ENCODE results near the gene CEP89.
"Not testable (repeated sequence)": the region's sequence is repeated elsewhere in the genome, so short reads cannot be mapped to it uniquely, and the experiment has no call there.

Gene CEP89

DNA sequence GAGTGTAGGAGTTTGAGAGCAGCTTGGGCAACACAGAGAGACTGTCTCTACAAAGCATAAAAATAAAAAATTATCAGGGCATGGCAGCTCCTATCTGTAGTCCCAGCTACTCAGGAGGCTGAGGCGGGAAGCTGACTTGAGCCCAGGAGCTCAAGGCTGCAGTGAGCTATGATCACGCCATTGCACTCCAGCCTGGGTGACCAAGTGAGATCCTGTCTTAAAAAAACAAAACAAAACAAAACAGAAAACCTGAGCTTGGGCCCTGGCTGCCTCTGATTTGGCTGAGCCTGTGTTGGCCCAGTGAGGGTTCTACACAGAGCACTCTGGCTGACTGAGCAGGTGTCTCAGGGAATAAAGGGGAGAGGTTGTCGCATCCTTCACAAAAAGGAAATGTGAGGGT is 110.2 kb downstream of the CEP89 start:
- DNase-seq (ENCODE audit: extremely low read depth, low read depth): no peak
- H3K4me3 ChIP-seq (replicated peaks; ENCODE audit: low read depth, low read length): no peak overlapping the region
- TF ChIP-seq, protein P1, sequence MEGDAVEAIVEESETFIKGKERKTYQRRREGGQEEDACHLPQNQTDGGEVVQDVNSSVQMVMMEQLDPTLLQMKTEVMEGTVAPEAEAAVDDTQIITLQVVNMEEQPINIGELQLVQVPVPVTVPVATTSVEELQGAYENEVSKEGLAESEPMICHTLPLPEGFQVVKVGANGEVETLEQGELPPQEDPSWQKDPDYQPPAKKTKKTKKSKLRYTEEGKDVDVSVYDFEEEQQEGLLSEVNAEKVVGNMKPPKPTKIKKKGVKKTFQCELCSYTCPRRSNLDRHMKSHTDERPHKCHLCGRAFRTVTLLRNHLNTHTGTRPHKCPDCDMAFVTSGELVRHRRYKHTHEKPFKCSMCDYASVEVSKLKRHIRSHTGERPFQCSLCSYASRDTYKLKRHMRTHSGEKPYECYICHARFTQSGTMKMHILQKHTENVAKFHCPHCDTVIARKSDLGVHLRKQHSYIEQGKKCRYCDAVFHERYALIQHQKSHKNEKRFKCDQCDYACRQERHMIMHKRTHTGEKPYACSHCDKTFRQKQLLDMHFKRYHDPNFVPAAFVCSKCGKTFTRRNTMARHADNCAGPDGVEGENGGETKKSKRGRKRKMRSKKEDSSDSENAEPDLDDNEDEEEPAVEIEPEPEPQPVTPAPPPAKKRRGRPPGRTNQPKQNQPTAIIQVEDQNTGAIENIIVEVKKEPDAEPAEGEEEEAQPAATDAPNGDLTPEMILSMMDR (IDR thresholded peaks at IDR 0.05; ENCODE audit: low read depth, low read length, missing control alignments): no peak

DNA sequence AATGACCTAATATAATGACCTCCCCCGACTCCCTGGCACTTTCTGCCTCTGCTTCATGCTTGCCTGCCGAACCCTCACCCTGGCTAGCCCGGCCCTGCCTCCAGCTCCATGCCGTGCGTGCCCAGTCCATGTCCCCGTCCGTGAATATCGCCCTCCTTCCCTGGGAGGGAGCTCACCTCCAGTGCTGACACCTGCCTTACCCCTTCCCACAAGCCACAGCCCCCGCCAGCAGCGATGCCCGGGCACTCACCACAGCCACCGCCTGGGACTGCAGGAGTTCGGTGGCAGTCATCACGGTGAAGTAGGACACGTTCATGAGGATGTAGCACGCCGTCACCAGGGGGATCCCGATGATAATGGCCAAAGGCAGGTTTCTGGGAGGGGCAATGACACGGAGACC is 112.2 kb downstream of the CEP89 start:
- DNase-seq (ENCODE audit: extremely low read depth, low read depth): no peak
- TF ChIP-seq, protein P1 (IDR thresholded peaks at IDR 0.05; ENCODE audit: low read depth, low read length, missing control alignments): no peak
- H3K4me3 ChIP-seq (replicated peaks; ENCODE audit: low read depth, low read length): no peak overlapping the region

DNA sequence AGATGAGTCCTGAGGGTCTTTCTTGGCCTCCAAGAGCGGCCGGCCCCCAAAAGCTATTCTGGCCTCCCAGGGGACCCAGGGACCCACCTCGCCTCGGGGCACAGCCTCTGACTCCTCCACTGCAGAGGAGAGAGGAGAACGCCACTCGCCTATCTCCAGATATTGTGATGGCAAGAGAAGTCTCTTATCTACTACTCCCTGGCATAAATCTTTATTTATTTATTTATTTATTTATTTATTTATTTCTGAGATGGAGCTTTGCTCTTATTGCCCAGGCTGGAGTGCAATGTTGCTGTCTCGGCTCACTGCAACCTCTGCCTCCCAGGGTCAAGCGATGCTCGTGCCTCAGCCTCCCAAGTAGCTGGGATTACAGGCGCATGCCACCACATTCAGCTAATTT is 113.2 kb downstream of the CEP89 start:
- no peak overlapping the region for H3K4me3 ChIP-seq (replicated peaks; ENCODE audit: low read depth, low read length)
- no peak for DNase-seq (ENCODE audit: extremely low read depth, low read depth)
- TF ChIP-seq, protein P1 (IDR thresholded peaks at IDR 0.05; ENCODE audit: low read depth, low read length, missing control alignments): no peak

DNA sequence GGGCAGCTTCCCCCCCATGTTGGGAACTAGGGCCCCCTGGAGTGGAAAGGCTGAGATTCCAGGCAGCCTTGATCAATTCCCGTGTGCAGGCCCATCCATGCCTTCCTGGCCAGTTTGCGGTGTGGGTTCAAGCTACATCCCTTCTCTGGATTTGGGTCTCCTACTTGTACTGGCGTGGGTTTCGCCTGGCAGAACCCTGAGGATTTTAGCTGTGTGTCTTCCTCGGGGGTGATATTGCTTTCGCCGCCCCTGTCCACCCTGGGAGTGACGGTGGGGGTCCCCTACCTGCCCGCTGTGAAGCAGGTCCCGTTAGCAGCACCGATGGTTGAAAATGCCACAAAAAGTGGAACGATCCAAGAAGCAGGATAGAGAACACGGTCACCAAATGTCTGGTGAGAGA is 113.6 kb downstream of the CEP89 start:
- no peak overlapping the region for H3K4me3 ChIP-seq (replicated peaks; ENCODE audit: low read depth, low read length)
- DNase-seq (ENCODE audit: extremely low read depth, low read depth): no peak
- TF ChIP-seq, protein P1 (IDR thresholded peaks at IDR 0.05; ENCODE audit: low read depth, low read length, missing control alignments): no peak

DNA sequence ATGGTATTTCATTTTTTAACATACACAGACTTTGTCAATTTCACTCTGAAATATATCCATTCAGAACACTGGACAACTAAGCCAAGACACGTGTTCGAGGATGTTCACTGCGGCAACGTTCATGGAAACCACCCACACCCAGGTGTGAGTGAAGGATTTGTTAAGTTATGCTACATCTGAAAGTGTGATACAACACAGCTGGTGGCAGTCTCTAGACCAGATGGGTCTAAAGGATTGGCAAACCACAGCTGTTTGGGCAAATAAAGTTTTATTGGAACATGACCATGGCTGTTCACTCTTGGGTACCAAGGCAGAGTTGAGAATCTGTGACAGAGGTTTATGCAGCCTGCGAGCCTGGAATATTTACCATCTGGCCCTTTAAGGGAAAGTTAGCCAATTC is 114.2 kb downstream of the CEP89 start:
- DNase-seq (ENCODE audit: extremely low read depth, low read depth): no peak
- H3K4me3 ChIP-seq (replicated peaks; ENCODE audit: low read depth, low read length): no peak overlapping the region
- TF ChIP-seq, protein P1 (IDR thresholded peaks at IDR 0.05; ENCODE audit: low read depth, low read length, missing control alignments): no peak

DNA sequence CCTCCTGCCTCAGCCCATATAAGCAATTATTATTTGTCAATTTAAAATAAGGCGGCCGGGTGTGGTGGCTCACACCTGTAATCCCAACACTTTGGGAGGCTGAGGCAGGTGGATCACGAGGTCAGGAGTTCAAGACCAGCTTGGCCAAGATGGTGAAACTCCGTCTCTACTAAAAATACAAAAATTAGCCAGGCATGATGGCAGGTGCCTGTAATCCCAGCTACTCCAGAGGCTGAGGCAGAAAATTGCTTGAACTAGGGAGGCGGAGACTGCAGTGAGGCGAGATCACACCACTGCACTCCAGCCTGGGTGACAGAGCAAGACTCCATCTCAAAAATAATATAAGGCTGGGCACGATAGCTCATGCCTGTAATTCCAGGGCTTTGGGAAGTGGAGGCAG is 114.9 kb downstream of the CEP89 start:
- H3K4me3 ChIP-seq (replicated peaks; ENCODE audit: low read depth, low read length); DNase-seq (ENCODE audit: extremely low read depth, low read depth): not testable (repeated sequence)

DNA sequence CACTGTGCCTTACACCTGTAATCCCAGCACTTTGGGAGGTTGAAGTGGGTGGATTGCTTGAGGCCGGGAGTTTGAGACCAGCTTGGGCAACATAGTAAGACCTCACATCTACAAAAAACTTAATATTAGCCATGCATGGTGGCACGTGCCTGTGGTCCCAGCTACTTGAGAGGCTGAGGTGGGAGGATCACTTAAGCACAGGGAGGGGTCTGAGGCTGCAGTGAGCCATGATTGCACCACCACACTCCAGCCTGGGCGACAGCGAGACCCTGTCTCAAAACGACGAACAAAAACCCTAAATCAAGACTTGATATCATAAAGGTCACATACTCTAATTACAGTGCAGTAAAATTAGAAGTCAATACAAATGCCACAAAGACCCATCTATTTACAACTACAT is 119.5 kb downstream of the CEP89 start:
- no peak for DNase-seq (ENCODE audit: extremely low read depth, low read depth)
- TF ChIP-seq, protein P1 (IDR thresholded peaks at IDR 0.05; ENCODE audit: low read depth, low read length, missing control alignments): no peak
- no peak overlapping the region for H3K4me3 ChIP-seq (replicated peaks; ENCODE audit: low read depth, low read length)

DNA sequence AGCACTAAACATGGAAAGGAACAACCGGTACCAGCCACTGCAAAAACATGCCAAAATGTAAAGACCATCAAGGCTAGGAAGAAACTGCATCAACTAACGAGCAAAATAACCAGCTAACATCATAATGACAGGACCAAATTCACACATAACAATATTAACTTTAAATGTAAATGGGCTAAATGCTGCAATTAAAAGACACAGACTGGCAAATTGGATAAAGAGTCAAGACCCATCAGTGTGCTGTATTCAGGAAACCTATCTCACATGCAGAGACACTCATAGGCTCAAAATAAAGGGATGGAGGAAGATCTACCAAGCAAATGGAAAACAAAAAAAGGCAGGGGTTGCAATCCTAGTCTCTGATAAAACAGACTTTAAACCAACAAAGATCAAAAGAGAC is 123.7 kb downstream of the CEP89 start:
- H3K4me3 ChIP-seq (replicated peaks; ENCODE audit: low read depth, low read length): not testable (repeated sequence)

More for the DNA sequence above, 123.7 kb downstream of the CEP89 start:
- DNase-seq (ENCODE audit: extremely low read depth, low read depth): not testable (repeated sequence)
